Fibroblast of skin of right quadriceps (primary cell): ENCODE results near the gene HIGD1C.
"Not testable (repeated sequence)": the region's sequence is repeated elsewhere in the genome, so short reads cannot be mapped to it uniquely, and the experiment has no call there.

Experiments
- DNase-seq: peaks from one replicate; pipeline ENCODE4 v3.0.0-alpha.2; 2013

Gene HIGD1C

GRCh38 chr12:50986966-50987737, 34.8 kb downstream of the HIGD1C start:
- DNase-seq = peak; percentile 57

GRCh38 chr12:50988051-50988450, 35.7 kb downstream of the HIGD1C start:
- peak; percentile 37 for DNase-seq

GRCh38 chr12:50988871-50989270, 36.5 kb downstream of the HIGD1C start:
- no peak for DNase-seq

GRCh38 chr12:50990147-50990727, 37.9 kb downstream of the HIGD1C start:
- DNase-seq = no peak

- DNase-seq = no peak
Observed at GRCh38 chr12:50990791-50991190, 38.4 kb downstream of the HIGD1C start.

GRCh38 chr12:50991291-50991690, 38.9 kb downstream of the HIGD1C start:
- DNase-seq = no peak

GRCh38 chr12:50992819-50993218, 40.5 kb downstream of the HIGD1C start:
- DNase-seq = peak; percentile 11

- no peak for DNase-seq
Observed at GRCh38 chr12:50999093-50999492, 46.7 kb downstream of the HIGD1C start.

GRCh38 chr12:51000245-51000644, 47.9 kb downstream of the HIGD1C start:
- DNase-seq = peak; percentile 84

- no peak for DNase-seq
Observed at GRCh38 chr12:51001799-51002198, 49.5 kb downstream of the HIGD1C start.

GRCh38 chr12:51004504-51004903, 52.2 kb downstream of the HIGD1C start:
- DNase-seq = no peak

GRCh38 chr12:51005030-51005429, 52.7 kb downstream of the HIGD1C start:
- DNase-seq = no peak

- DNase-seq = no peak
Observed at GRCh38 chr12:51005671-51006070, 53.3 kb downstream of the HIGD1C start.

GRCh38 chr12:51008329-51009055, 56.1 kb downstream of the HIGD1C start:
- DNase-seq = no peak

- no peak for DNase-seq
Observed at GRCh38 chr12:51009056-51009440, 56.7 kb downstream of the HIGD1C start.

GRCh38 chr12:51011955-51012354, 59.6 kb downstream of the HIGD1C start:
- no peak for DNase-seq

GRCh38 chr12:51012570-51013236, 60.4 kb downstream of the HIGD1C start:
- no peak for DNase-seq

- DNase-seq = no peak
Observed at GRCh38 chr12:51013441-51013840, 61.1 kb downstream of the HIGD1C start.

GRCh38 chr12:51014467-51014866, 62.1 kb downstream of the HIGD1C start:
- DNase-seq = not testable (repeated sequence)

- DNase-seq = no peak
Observed at GRCh38 chr12:51017452-51017851, 65.1 kb downstream of the HIGD1C start.

- DNase-seq = no peak
Observed at GRCh38 chr12:51018956-51019355, 66.6 kb downstream of the HIGD1C start.

- DNase-seq = no peak
Observed at GRCh38 chr12:51019927-51020326, 67.6 kb downstream of the HIGD1C start.
